ENCODE measurements around the gene SUB1. TPM values are rescaled to one million over a fixed set of nuclear protein-coding genes. Genes with fewer than 3 reads are reported as not detected.
"Not testable (repeated sequence)": the region's sequence is repeated elsewhere in the genome, so short reads cannot be mapped to it uniquely, and the experiment has no call there.

The SUB1 gene
- total RNA-seq, 3 donors from 2014 or later (not counting 1 experiment from before 2014, with no cell fraction given): 330 to 352 (median 338) TPM

GRCh38 chr5:32572778-32573480, 12.4 kb upstream of the SUB1 start:
- no peaks in the 10 kb centered on the region for H3K36me3 ChIP-seq (ENCODE audit: control insufficient read depth, insufficient read depth, low read length)
- no peaks in the 10 kb centered on the region for H3K9me3 ChIP-seq (ENCODE audit: control insufficient read depth, insufficient read depth, low read length)
- TF ChIP-seq CTCF (IDR thresholded peaks at IDR 0.05): no peak
- H3K27ac Mint-ChIP-seq: no peak overlapping the region
- intact Hi-C loops (cut with micrococcal nuclease): no loop called here
- H3K27me3 ChIP-seq (ENCODE audit: control insufficient read depth, insufficient read depth, low read length): no peaks in the 10 kb centered on the region
- no peak overlapping the region for H3K27ac ChIP-seq (ENCODE audit: low read length)
- DNase-seq (no peak), ATAC-seq (no peak)
- H3K9me3 Mint-ChIP-seq: no peaks in the 10 kb centered on the region
- no peak overlapping the region for H3K4me3 Mint-ChIP-seq
- no peak overlapping the region for H3K4me3 ChIP-seq (ENCODE audit: low read length)
- no peaks in the 10 kb centered on the region for H3K4me1 ChIP-seq (ENCODE audit: control insufficient read depth, insufficient read depth, low read length)
- H3K4me1 Mint-ChIP-seq: no peaks in the 10 kb centered on the region
- no peaks in the 10 kb centered on the region for H3K27me3 Mint-ChIP-seq (ENCODE audit: low read depth in 2 of 2)
- 56% methylated on average over 7 of the region's 8 CpGs for WGBS (ENCODE audit: insufficient coverage)
- no peaks in the 10 kb centered on the region for H3K36me3 Mint-ChIP-seq

- H3K9me3 ChIP-seq (ENCODE audit: control insufficient read depth, insufficient read depth, low read length); H3K4me1 ChIP-seq (ENCODE audit: control insufficient read depth, insufficient read depth, low read length); H3K36me3 Mint-ChIP-seq; DNase-seq; ATAC-seq; intact Hi-C loops (cut with micrococcal nuclease); H3K27ac Mint-ChIP-seq; H3K27me3 ChIP-seq (ENCODE audit: control insufficient read depth, insufficient read depth, low read length); H3K4me1 Mint-ChIP-seq; H3K4me3 ChIP-seq (ENCODE audit: low read length); H3K9me3 Mint-ChIP-seq; H3K27me3 Mint-ChIP-seq (ENCODE audit: low read depth in 2 of 2); H3K4me3 Mint-ChIP-seq; H3K36me3 ChIP-seq (ENCODE audit: control insufficient read depth, insufficient read depth, low read length); H3K27ac ChIP-seq (ENCODE audit: low read length): not testable (repeated sequence)
- WGBS (ENCODE audit: insufficient coverage): 70% methylated on average over 1 of the region's 3 CpGs
Measured at GRCh38 chr5:32573481-32573854, 11.9 kb upstream of the SUB1 start.

GRCh38 chr5:32574540-32575175, 10.7 kb upstream of the SUB1 start:
- Mint-ChIP-seq H3K4me3 (no peak overlapping the region), H3K4me1 (no peaks in the 10 kb centered on the region), H3K36me3 (no peaks in the 10 kb centered on the region), H3K27me3 (ENCODE audit: low read depth in 2 of 2) (no peaks in the 10 kb centered on the region), H3K9me3 (no peaks in the 10 kb centered on the region), H3K27ac (no peak overlapping the region)
- no peaks in the 10 kb centered on the region for H3K4me1 ChIP-seq (ENCODE audit: control insufficient read depth, insufficient read depth, low read length)
- no peaks in the 10 kb centered on the region for H3K27me3 ChIP-seq (ENCODE audit: control insufficient read depth, insufficient read depth, low read length)
- intact Hi-C loops (cut with micrococcal nuclease): no loop called here
- WGBS (ENCODE audit: insufficient coverage): 90% methylated on average over 3 of the region's 3 CpGs
- no peak for TF ChIP-seq CTCF (IDR thresholded peaks at IDR 0.05)
- no peak overlapping the region for H3K4me3 ChIP-seq (ENCODE audit: low read length)
- no peaks in the 10 kb centered on the region for H3K9me3 ChIP-seq (ENCODE audit: control insufficient read depth, insufficient read depth, low read length)
- no peaks in the 10 kb centered on the region for H3K36me3 ChIP-seq (ENCODE audit: control insufficient read depth, insufficient read depth, low read length)
- DNase-seq: no peak
- no peak for ATAC-seq
- no peak overlapping the region for H3K27ac ChIP-seq (ENCODE audit: low read length)

GRCh38 chr5:32578363-32578762, 7.0 kb upstream of the SUB1 start:
- DNase-seq (no peak), ATAC-seq (no peak)
- no CpG with 5 or more reads among the region's 3 CpGs for WGBS (ENCODE audit: insufficient coverage)
- Histone ChIP-seq H3K4me3 (ENCODE audit: low read length) (no peak overlapping the region), H3K36me3 (ENCODE audit: control insufficient read depth, insufficient read depth, low read length) (no peaks in the 10 kb centered on the region), H3K27ac (ENCODE audit: low read length) (no peak overlapping the region), H3K4me1 (ENCODE audit: control insufficient read depth, insufficient read depth, low read length) (peaks cover 20% of the 10 kb centered on the region), H3K9me3 (ENCODE audit: control insufficient read depth, insufficient read depth, low read length) (no peaks in the 10 kb centered on the region), H3K27me3 (ENCODE audit: control insufficient read depth, insufficient read depth, low read length) (no peaks in the 10 kb centered on the region)
- H3K27ac Mint-ChIP-seq: no peak overlapping the region
- intact Hi-C loops (cut with micrococcal nuclease): no loop called here
- no peaks in the 10 kb centered on the region for H3K27me3 Mint-ChIP-seq (ENCODE audit: low read depth in 2 of 2)
- H3K4me1 Mint-ChIP-seq: peaks cover 16 to 19% of the 10 kb centered on the region in 2 donors
- no peak for TF ChIP-seq CTCF (IDR thresholded peaks at IDR 0.05)
- H3K4me3 Mint-ChIP-seq: no peak overlapping the region
- H3K36me3 Mint-ChIP-seq: no peaks in the 10 kb centered on the region
- no peaks in the 10 kb centered on the region for H3K9me3 Mint-ChIP-seq
